Melanocyte of skin (primary cell): ENCODE results near the gene STRA6. TPM values are rescaled to one million over a fixed set of nuclear protein-coding genes. Genes with fewer than 3 reads are reported as not detected.

Source experiments
- small RNA-seq, 2 donors: library from RNA; depleted of rRNA; stranded (forward); fragments of <200 nt; gene quantifications; one replicate each; pipeline ENCODE3, GENCODE V24; 2012
- total RNA-seq, 2 donors: library from RNA; depleted of rRNA; stranded (reverse); fragments of >200 nt; gene quantifications; 2 replicates each; pipeline ENCODE4 v1.2.3, GENCODE V29; 2012

Gene STRA6
- not detected for total RNA-seq

GRCh38 chr15:74202452-74203401, at the start of gene STRA6:
Gene STRA6 (minus strand): TSS chr15:74202787. CDS start chr15:74202267, 520 bp downstream.

GRCh38 chr15:74235962-74236361, 33.4 kb upstream of the STRA6 start, which contains the start of gene CCDC33:
Gene CCDC33 (plus strand): TSS chr15:74236326. CDS start chr15:74236720, 394 bp downstream.

GRCh38 chr15:74173380-74174218, 29.0 kb downstream of the STRA6 start, which contains the start of gene ISLR:
Gene ISLR (plus strand): TSS chr15:74173710. CDS start chr15:74174859, 1,149 bp downstream.

GRCh38 chr15:74130155-74130848, 72.3 kb downstream of the STRA6 start, which contains the start of gene ISLR2:
Gene ISLR2 (plus strand): TSS chr15:74130586. CDS start chr15:74132755, 2,169 bp downstream.

Small RNA genes within 50 kb of the gene (small RNA-seq; reads per million reads assigned to genes)
- 0 reads per million in 2 donors for gene RF00017

Other genes with a start within 250 kb of the STRA6 start
- gene STOML1, start 210.5 kb downstream of the STRA6 start, total RNA-seq: 10 to 100 TPM; 11.3 to 16.5 TPM
- 100 to 1,000 TPM in 1 of 2 donors, 10 to 100 TPM in 1; 84.7 to 126 TPM for gene PML, start 208.1 kb downstream of the STRA6 start, total RNA-seq
- under 1 TPM; under 0.01 to 0.67 TPM for gene GOLGA6A, start 120.2 kb downstream of the STRA6 start, total RNA-seq
- gene ISLR2, start 72.2 kb downstream of the STRA6 start, total RNA-seq: under 1 TPM in 1 of 2 donors, not detected in 1; under 0.01 TPM
- not detected for gene ISLR, start 29.1 kb downstream of the STRA6 start, total RNA-seq
- gene CCDC33, start 33.5 kb upstream of the STRA6 start, total RNA-seq: not detected
- under 1 TPM in 1 of 2 donors, not detected in 1; 0.69 TPM for gene CYP11A1, start 164.9 kb upstream of the STRA6 start, total RNA-seq
- gene SEMA7A, start 231.2 kb upstream of the STRA6 start, total RNA-seq: 10 to 100 TPM in 1 of 2 donors, 1 to 10 TPM in 1; 9.3 to 11.7 TPM